H9 (cell line): ENCODE measurements around the gene PRSS56. TPM values are rescaled to one million over a fixed set of nuclear protein-coding genes. Genes with fewer than 3 reads are reported as not detected.

Experiments used
- DNase-seq: peaks from one replicate; pipeline ENCODE4 v3.0.0-alpha.2; 2017
- H2AFZ ChIP-seq: one replicate; pipeline ENCODE4 v1.6.1; 2013; ENCODE audit warnings: mild to moderate bottlenecking, low read length, control low read depth, moderate library complexity
- H2AK5ac ChIP-seq: 2 replicates; pipeline ENCODE4 v1.6.1; 2013; ENCODE audit warnings: low read length, control low read depth, mixed read lengths; ENCODE audit not compliant: insufficient read length
- H2BK120ac ChIP-seq: one replicate; pipeline ENCODE4 v1.6.1; 2013; ENCODE audit warnings: low read depth, mild to moderate bottlenecking, low read length, control low read depth, inconsistent platforms; ENCODE audit not compliant: poor library complexity, severe bottlenecking
- H2BK12ac ChIP-seq: 2 replicates; pipeline ENCODE4 v1.6.1; 2013; ENCODE audit warnings: low read length, control low read depth, mixed read lengths, low read depth; ENCODE audit not compliant: insufficient read length
- H2BK15ac ChIP-seq: 2 replicates; pipeline ENCODE4 v1.6.1; 2013; ENCODE audit warnings: low read depth, low read length, control low read depth
- H2BK20ac ChIP-seq: one replicate; pipeline ENCODE4 v1.6.1; 2013; ENCODE audit warnings: low read depth, mild to moderate bottlenecking, low read length, control low read depth, inconsistent platforms; ENCODE audit not compliant: poor library complexity, severe bottlenecking
- H2BK5ac ChIP-seq: 2 replicates; pipeline ENCODE4 v1.6.1; 2013; ENCODE audit warnings: low read length, control low read depth, mixed read lengths; ENCODE audit not compliant: insufficient read length
- H3K14ac ChIP-seq: 2 replicates; pipeline ENCODE4 v1.6.1; 2013; ENCODE audit warnings: low read length, control low read depth; ENCODE audit not compliant: insufficient read depth
- H3K18ac ChIP-seq: 2 replicates; pipeline ENCODE4 v1.6.1; 2013; ENCODE audit warnings: low read depth, mild to moderate bottlenecking, mixed read lengths, low read length, control low read depth; ENCODE audit not compliant: insufficient read length
- H3K23ac ChIP-seq: 2 replicates; pipeline ENCODE4 v1.6.1; 2013; ENCODE audit warnings: low read length, control low read depth, mixed read lengths, low read depth; ENCODE audit not compliant: insufficient read length
- H3K23me2 ChIP-seq: 2 replicates; pipeline ENCODE4 v1.6.1; 2013; ENCODE audit warnings: low read depth, mild to moderate bottlenecking, mixed read lengths, low read length, control low read depth; ENCODE audit not compliant: insufficient read length, poor library complexity, severe bottlenecking
- H3K27ac ChIP-seq: 2 replicates; pipeline ENCODE4 v1.5.1; 2013; ENCODE audit warnings: low read length, control low read depth, mixed read lengths, low read depth; ENCODE audit not compliant: insufficient read length
- H3K27me3 ChIP-seq: 2 replicates; pipeline ENCODE4 v1.6.1; 2013; ENCODE audit warnings: low read length, control low read depth, inconsistent platforms; ENCODE audit not compliant: insufficient read depth
- H3K4ac ChIP-seq: 2 replicates; pipeline ENCODE4 v1.6.1; 2013; ENCODE audit warnings: low read depth, mild to moderate bottlenecking, control low read depth, inconsistent platforms, low read length, moderate library complexity
- H3K4me1 ChIP-seq: 2 replicates; pipeline ENCODE4 v1.6.1; 2013; ENCODE audit warnings: low read length, control low read depth, inconsistent platforms; ENCODE audit not compliant: insufficient read depth
- H3K4me2 ChIP-seq: 2 replicates; pipeline ENCODE4 v1.6.1; 2013; ENCODE audit warnings: low read length, control low read depth, mixed read lengths; ENCODE audit not compliant: insufficient read length, insufficient read depth
- H3K56ac ChIP-seq: 2 replicates; pipeline ENCODE4 v1.6.1; 2013; ENCODE audit warnings: low read depth, mild to moderate bottlenecking, mixed read lengths, low read length, control low read depth; ENCODE audit not compliant: insufficient read length
- H3K79me1 ChIP-seq: 2 replicates; pipeline ENCODE4 v1.6.1; 2013; ENCODE audit warnings: low read depth, mild to moderate bottlenecking, moderate library complexity, low read length, control low read depth, inconsistent platforms; ENCODE audit not compliant: insufficient read depth, poor library complexity, severe bottlenecking
- H3K79me2 ChIP-seq: 2 replicates; pipeline ENCODE4 v1.6.1; 2013; ENCODE audit warnings: low read length, control low read depth, inconsistent platforms; ENCODE audit not compliant: insufficient read depth
- H3K9ac ChIP-seq: 2 replicates; pipeline ENCODE4 v1.6.1; 2013; ENCODE audit warnings: low read length, control low read depth, mixed read lengths; ENCODE audit not compliant: insufficient read length; ENCODE audit errors: extremely low read depth
- H3K9me3 ChIP-seq: one replicate; pipeline ENCODE4 v1.6.1; 2013; ENCODE audit warnings: low read depth, low read length, inconsistent platforms; ENCODE audit not compliant: control insufficient read depth
- H3T11ph ChIP-seq: one replicate; pipeline ENCODE4 v1.6.1; 2013; ENCODE audit warnings: mild to moderate bottlenecking, low read length, control low read depth, inconsistent platforms
- H4K20me1 ChIP-seq: one replicate; pipeline ENCODE4 v1.6.1; 2013; ENCODE audit not compliant: control insufficient read depth, insufficient read length, insufficient read depth
- H4K5ac ChIP-seq: 2 replicates; pipeline ENCODE4 v1.6.1; 2013; ENCODE audit warnings: low read depth, mild to moderate bottlenecking, mixed read lengths, low read length, control low read depth; ENCODE audit not compliant: insufficient read length
- H4K8ac ChIP-seq: replicated peaks from 2 replicates; pipeline ENCODE4 v1.6.1; 2013; ENCODE audit warnings: low read length, control low read depth, mixed read lengths, low read depth; ENCODE audit not compliant: insufficient read length
- H4K91ac ChIP-seq: 2 replicates; pipeline ENCODE4 v1.6.1; 2013; ENCODE audit warnings: low read depth, mild to moderate bottlenecking, moderate library complexity, mixed read lengths, low read length, control low read depth; ENCODE audit not compliant: insufficient read length
- H3K27ac Mint-ChIP-seq, 3 experiments: 2 replicates in 2 of 3; 3 replicates in 1 of 3; pipeline ENCODE4 v1.8.0; 2020 to 2021; ENCODE audit warnings: mixed read lengths in 3 of 3, mild to moderate bottlenecking in 1 of 3, moderate library complexity in 1 of 3
- H3K27me3 Mint-ChIP-seq: 2 replicates; pipeline ENCODE4 v1.8.0; 2021; ENCODE audit warnings: low read depth, mild to moderate bottlenecking, moderate library complexity, mixed read lengths
- H3K36me3 Mint-ChIP-seq, 3 experiments: 2 replicates in 2 of 3; 3 replicates in 1 of 3; pipeline ENCODE4 v1.8.0; 2020 to 2021; ENCODE audit warnings: low read depth in 3 of 3, mixed read lengths in 3 of 3; ENCODE audit not compliant: insufficient read depth in 1 of 3
- H3K4me1 Mint-ChIP-seq, 2 experiments: 2 replicates each; pipeline ENCODE4 v1.8.0; 2020; ENCODE audit warnings: mixed read lengths in 2 of 2
- H3K4me3 Mint-ChIP-seq, 2 experiments: 2 replicates in 1 of 2; 3 replicates in 1 of 2; pipeline ENCODE4 v1.8.0; 2020 to 2021; ENCODE audit warnings: mild to moderate bottlenecking in 2 of 2, mixed read lengths in 2 of 2, moderate library complexity in 1 of 2
- H3K9me3 Mint-ChIP-seq, 2 experiments: 2 replicates in 1 of 2; 3 replicates in 1 of 2; pipeline ENCODE4 v1.8.0; 2020; ENCODE audit warnings: mild to moderate bottlenecking in 2 of 2, mixed read lengths in 2 of 2, moderate library complexity in 1 of 2
- CTCF ChIP-seq: fragments of 200-600 bp; sonication (generic); conservative IDR thresholded peaks from 3 replicates; pipeline ENCODE4 v1.8.0; 2021; ENCODE audit warnings: antibody characterized with exemption, mild to moderate bottlenecking
- WGBS: extraction: QIAGEN DNeasy Blood & Tissue Kit; methylation state at CpG from one replicate; pipeline ENCODE4 v1.1.7; 2013; ENCODE audit warnings: missing lambda C conversion rate, low lambda C conversion rate, mixed read lengths; ENCODE audit not compliant: insufficient read length; ENCODE audit errors: extremely low coverage; 5-methylcytosine and 5-hydroxymethylcytosine counted together
- total RNA-seq: library from RNA; stranded (reverse); gene quantifications from 2 replicates; pipeline ENCODE4 v1.2.1, GENCODE V29; 2021

The PRSS56 gene
- total RNA-seq, 1 experiment from 2014 or later, result not detected

DNA sequence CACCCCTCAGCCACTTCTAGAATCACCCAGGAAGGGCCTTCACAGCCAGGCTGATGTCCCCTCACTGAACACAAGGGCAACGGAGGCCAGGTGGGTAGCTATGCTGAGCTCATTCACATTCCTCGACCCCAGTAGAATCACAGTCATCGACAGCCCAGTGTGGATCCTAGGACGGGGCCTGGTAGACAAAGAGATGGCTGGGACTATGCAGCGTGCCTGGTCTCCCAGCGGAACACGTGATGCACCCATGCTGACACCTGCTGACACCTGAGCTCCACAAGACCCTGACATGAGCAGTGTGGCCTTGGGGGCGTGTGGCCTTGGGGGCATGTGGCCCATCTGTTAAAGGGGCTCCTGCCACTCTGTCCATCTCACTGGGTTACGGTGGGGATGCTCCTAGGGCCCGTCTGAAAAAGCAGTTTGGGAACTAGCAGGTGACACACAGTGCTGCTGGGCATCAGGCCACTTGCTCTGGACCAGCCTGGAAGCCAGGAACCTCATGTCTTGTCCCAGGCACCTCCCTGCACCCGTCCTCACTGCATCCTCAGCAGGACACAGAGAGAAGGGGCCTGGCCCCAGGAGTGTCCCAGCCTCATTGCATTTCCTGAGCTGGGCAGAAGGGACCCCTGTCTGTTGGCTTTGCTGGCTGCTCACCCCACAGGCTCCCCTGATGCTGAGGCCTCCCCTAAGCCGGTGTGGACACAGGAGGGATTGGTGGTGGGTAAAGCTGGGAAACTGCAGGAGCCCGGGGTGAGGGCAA is 42.3 kb upstream of the PRSS56 start:
- H3K4me1 Mint-ChIP-seq, result peaks cover 4 to 5% of the 10 kb centered on the region in 2 experiments; a peak in 2 of 4 replicates
- Histone ChIP-seq H3K9ac (no peak overlapping the region), H3K56ac (no peak overlapping the region), H4K5ac (no peak overlapping the region), H3K4ac (no peak overlapping the region), H2BK15ac (no peak overlapping the region), H3K27me3 (no peaks in the 10 kb centered on the region), H3K27ac (no peak overlapping the region), H3K18ac (peak overlapping the region; percentile 18), H2BK5ac (no peak overlapping the region), H2AK5ac (no peak overlapping the region), H2BK12ac (no peak overlapping the region), H3K79me1 (no peaks in the 10 kb centered on the region), H3K9me3 (no peaks in the 10 kb centered on the region), H2BK120ac (no peak overlapping the region), H3K23ac (no peak overlapping the region), H3K4me2 (no peak overlapping the region), H2BK20ac (no peak overlapping the region), H3K23me2 (no peaks in the 10 kb centered on the region), H2AFZ (no peak overlapping the region), H4K91ac (no peak overlapping the region), H4K8ac (no peak overlapping the region), H3K14ac (no peak overlapping the region), H3T11ph (no peak overlapping the region), H3K4me1 (no peaks in the 10 kb centered on the region), H4K20me1 (no peaks in the 10 kb centered on the region), H3K79me2 (no peaks in the 10 kb centered on the region)
- no peaks in the 10 kb centered on the region for H3K36me3 Mint-ChIP-seq
- H3K27ac Mint-ChIP-seq, result no peak overlapping the region
- DNase-seq, result peak; percentile 31
- H3K4me3 Mint-ChIP-seq, result no peak overlapping the region
- no CpG with 5 or more reads among the region's 13 CpGs for WGBS
- TF ChIP-seq CTCF, result no peak
- peaks cover 48% of the 10 kb centered on the region for H3K27me3 Mint-ChIP-seq
- no peaks in the 10 kb centered on the region; a peak in 1 of 5 replicates for H3K9me3 Mint-ChIP-seq
